Chondrocyte (in vitro differentiated cells): ENCODE results near the gene CRABP1. TPM values are rescaled to one million over a fixed set of nuclear protein-coding genes. Genes with fewer than 3 reads are reported as not detected.

Experiments used
- DNase-seq: peaks from one replicate; pipeline ENCODE4 v3.0.0; 2021; ENCODE audit warnings: mixed read lengths, low spot score
- H3K27ac Mint-ChIP-seq: one replicate; pipeline ENCODE4 v1.8.0; 2021; ENCODE audit warnings: mild to moderate bottlenecking, moderate library complexity, mixed read lengths; ENCODE audit not compliant: unreplicated experiment
- H3K27me3 Mint-ChIP-seq: 2 replicates; pipeline ENCODE4 v1.8.0; 2021; ENCODE audit warnings: low read depth, mixed read lengths
- H3K36me3 Mint-ChIP-seq: 2 replicates; pipeline ENCODE4 v1.8.0; 2021; ENCODE audit warnings: low read depth, mixed read lengths
- H3K4me1 Mint-ChIP-seq: 2 replicates; pipeline ENCODE4 v1.8.0; 2021; ENCODE audit warnings: low read depth, mild to moderate bottlenecking, mixed read lengths
- H3K4me3 Mint-ChIP-seq: one replicate; pipeline ENCODE4 v1.8.0; 2021; ENCODE audit warnings: mild to moderate bottlenecking, moderate library complexity, mixed read lengths; ENCODE audit not compliant: unreplicated experiment
- H3K9me3 Mint-ChIP-seq: 2 replicates; pipeline ENCODE4 v1.8.0; 2021; ENCODE audit warnings: low read depth, mixed read lengths
- total RNA-seq: library from RNA; stranded (reverse); gene quantifications from 3 replicates; pipeline ENCODE4 v1.2.1, GENCODE V29; 2021
- TF ChIP-seq, protein P1 (sequence below): fragments of 200-600 bp; sonication (generic); IDR thresholded peaks from 2 replicates; pipeline ENCODE4 v1.5.0; 2021; ENCODE audit warnings: antibody characterized with exemption, mild to moderate bottlenecking, moderate library complexity

The CRABP1 gene
- total RNA-seq, 1 donor from 2014 or later, result not detected

DNA sequence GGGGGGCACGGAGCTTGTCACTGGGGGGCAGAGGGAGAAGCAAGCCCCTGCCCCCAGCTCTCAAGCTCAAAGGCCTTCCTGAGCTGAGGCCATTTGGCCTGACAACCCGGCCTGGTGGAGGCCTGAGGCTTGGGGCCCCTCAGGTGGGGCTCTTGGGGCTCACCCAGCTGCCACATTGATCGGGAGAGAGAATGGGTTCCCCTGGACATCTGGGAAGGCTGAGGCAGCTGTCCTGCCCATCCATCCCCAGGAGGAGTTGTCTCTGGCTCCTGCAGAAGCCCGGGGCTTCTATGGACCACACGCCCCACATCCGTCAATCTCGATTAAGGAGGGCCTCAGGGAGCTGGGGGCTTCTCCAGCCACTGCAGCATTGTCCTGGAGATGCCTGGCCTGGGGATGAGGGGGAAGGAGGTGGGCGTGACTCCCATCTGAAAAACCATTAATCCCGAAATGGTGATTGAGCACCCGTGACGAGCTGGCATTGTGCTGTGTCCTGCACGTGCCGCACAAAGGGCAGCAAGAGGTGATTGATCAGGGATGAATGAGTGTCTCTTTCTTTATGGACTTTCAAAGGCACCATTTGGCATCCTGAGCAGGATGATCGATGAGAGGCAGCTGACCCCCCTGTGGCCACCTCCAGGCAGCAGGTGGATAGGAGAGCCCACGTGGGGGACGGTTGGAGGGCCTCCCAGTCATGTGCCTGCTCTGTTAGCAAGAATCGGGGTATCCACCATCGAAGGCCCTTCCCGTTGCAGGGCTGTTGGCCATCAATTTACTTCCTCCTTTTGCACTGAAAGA is 17.2 kb upstream of the CRABP1 start:
- H3K27ac Mint-ChIP-seq, result no peak overlapping the region
- H3K9me3 Mint-ChIP-seq, result no peaks in the 10 kb centered on the region
- H3K4me1 Mint-ChIP-seq, result peaks cover 12% of the 10 kb centered on the region
- no peak for DNase-seq
- TF ChIP-seq, protein P1, sequence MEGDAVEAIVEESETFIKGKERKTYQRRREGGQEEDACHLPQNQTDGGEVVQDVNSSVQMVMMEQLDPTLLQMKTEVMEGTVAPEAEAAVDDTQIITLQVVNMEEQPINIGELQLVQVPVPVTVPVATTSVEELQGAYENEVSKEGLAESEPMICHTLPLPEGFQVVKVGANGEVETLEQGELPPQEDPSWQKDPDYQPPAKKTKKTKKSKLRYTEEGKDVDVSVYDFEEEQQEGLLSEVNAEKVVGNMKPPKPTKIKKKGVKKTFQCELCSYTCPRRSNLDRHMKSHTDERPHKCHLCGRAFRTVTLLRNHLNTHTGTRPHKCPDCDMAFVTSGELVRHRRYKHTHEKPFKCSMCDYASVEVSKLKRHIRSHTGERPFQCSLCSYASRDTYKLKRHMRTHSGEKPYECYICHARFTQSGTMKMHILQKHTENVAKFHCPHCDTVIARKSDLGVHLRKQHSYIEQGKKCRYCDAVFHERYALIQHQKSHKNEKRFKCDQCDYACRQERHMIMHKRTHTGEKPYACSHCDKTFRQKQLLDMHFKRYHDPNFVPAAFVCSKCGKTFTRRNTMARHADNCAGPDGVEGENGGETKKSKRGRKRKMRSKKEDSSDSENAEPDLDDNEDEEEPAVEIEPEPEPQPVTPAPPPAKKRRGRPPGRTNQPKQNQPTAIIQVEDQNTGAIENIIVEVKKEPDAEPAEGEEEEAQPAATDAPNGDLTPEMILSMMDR, result no peak
- H3K4me3 Mint-ChIP-seq, result no peak overlapping the region
- no peaks in the 10 kb centered on the region for H3K27me3 Mint-ChIP-seq
- H3K36me3 Mint-ChIP-seq, result no peaks in the 10 kb centered on the region

- H3K4me3 Mint-ChIP-seq, result no peak overlapping the region
- H3K36me3 Mint-ChIP-seq, result no peaks in the 10 kb centered on the region
- H3K4me1 Mint-ChIP-seq, result peaks cover 12% of the 10 kb centered on the region
- DNase-seq, result peak; percentile 32
- no peak overlapping the region for H3K27ac Mint-ChIP-seq
- no peaks in the 10 kb centered on the region for H3K27me3 Mint-ChIP-seq
- no peaks in the 10 kb centered on the region for H3K9me3 Mint-ChIP-seq
- TF ChIP-seq, protein P1, result no peak
Measured at GRCh38 chr15:78323693-78324092, 16.5 kb upstream of the CRABP1 start.

DNA sequence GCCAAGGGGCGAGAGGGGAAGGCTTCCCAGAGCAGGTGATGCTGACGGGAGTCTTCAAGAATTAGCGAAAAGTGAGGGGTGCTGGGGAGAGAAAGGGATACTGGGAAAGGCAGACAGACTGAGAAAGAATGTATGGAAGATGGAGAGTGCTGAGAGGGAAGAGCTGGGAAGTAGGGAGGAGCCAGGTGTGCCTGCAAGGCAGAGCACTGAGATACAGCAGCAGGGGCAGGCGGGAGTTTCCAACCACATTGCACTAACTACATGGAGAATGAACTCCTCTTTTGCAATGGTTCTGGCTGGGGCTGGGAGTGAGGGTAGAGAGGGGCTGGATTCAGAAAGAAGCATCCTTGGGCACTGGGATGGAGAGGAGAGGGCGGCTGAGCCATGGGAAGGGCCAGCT is 16.0 kb upstream of the CRABP1 start:
- Mint-ChIP-seq H3K9me3 (no peaks in the 10 kb centered on the region), H3K27ac (no peak overlapping the region), H3K36me3 (no peaks in the 10 kb centered on the region), H3K4me1 (peaks cover 12% of the 10 kb centered on the region), H3K4me3 (no peak overlapping the region), H3K27me3 (no peaks in the 10 kb centered on the region)
- DNase-seq, result peak; percentile 53
- TF ChIP-seq, protein P1, result no peak

GRCh38 chr15:78325092-78325843 is 14.9 kb upstream of the CRABP1 start:
- Mint-ChIP-seq H3K27ac (no peak overlapping the region), H3K27me3 (no peaks in the 10 kb centered on the region), H3K4me3 (no peak overlapping the region), H3K4me1 (peaks cover 12% of the 10 kb centered on the region), H3K9me3 (no peaks in the 10 kb centered on the region), H3K36me3 (no peaks in the 10 kb centered on the region)
- DNase-seq, result peak; percentile 34
- TF ChIP-seq, protein P1, result no peak

DNA sequence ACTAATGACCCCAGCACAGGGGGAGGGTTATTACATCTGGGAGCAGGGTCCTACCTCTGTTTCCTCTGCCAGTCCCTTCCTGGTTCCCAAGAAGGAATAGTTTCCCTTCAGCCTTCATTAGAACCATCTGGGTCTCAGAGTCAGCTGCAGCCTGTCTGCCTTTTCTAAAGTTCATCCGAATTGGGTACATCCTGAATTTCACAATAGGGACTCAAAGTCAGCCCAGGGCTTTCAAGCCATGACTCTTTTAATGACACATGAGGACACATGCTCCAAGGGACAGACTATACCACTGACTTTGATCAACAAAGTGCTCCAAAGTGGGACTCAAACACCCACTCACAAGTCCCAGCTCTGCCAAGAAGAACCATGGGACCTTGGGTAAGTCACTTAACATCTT is 12.7 kb upstream of the CRABP1 start:
- H3K36me3 Mint-ChIP-seq, result no peaks in the 10 kb centered on the region
- no peak overlapping the region for H3K27ac Mint-ChIP-seq
- peaks cover 5% of the 10 kb centered on the region for H3K4me1 Mint-ChIP-seq
- DNase-seq, result no peak
- peaks cover 1% of the 10 kb centered on the region for H3K27me3 Mint-ChIP-seq
- no peak overlapping the region for H3K4me3 Mint-ChIP-seq
- TF ChIP-seq, protein P1, result no peak
- H3K9me3 Mint-ChIP-seq, result no peaks in the 10 kb centered on the region
